ENCODE measurements around the gene AKNA.

Gene AKNA

GRCh38 chr9:114433720-114434255 is 46.0 kb upstream of the AKNA start:
- no peak overlapping the region for H3K9ac ChIP-seq (ENCODE audit: low read length)
- TF ChIP-seq EZH2 (IDR thresholded peaks at IDR 0.05; ENCODE audit: borderline replicate concordance, low read length) (no peak), CTCF (IDR thresholded peaks at IDR 0.05; ENCODE audit: low read length) (no peak)
- no peaks in the 10 kb centered on the region; the same call in none of the 2 replicates for H3K27me3 ChIP-seq (ENCODE audit: insufficient read depth, low read length)
- no peak overlapping the region for H3K4me2 ChIP-seq (ENCODE audit: low read length)
- H2AFZ ChIP-seq (ENCODE audit: low read length), result no peak overlapping the region
- no peaks in the 10 kb centered on the region for H3F3A ChIP-seq (ENCODE audit: insufficient read depth, low read length)
- H3K27ac ChIP-seq (ENCODE audit: low read depth, low read length, poor library complexity, severe bottlenecking), result no peak overlapping the region
- H3K36me3 ChIP-seq (ENCODE audit: insufficient read depth, low read length), result no peaks in the 10 kb centered on the region
- H3K9me2 ChIP-seq (ENCODE audit: low read depth, low read length), result no peaks in the 10 kb centered on the region
- H3K79me2 ChIP-seq (ENCODE audit: insufficient read depth, low read length), result no peaks in the 10 kb centered on the region
- H3K4me1 ChIP-seq (ENCODE audit: insufficient read depth, low read length, severe bottlenecking), result no peaks in the 10 kb centered on the region
- no peaks in the 10 kb centered on the region for H3K9me3 ChIP-seq (ENCODE audit: low read length)
- H4K20me1 ChIP-seq (ENCODE audit: insufficient read depth, low read length), result no peaks in the 10 kb centered on the region
- H3K4me3 ChIP-seq (ENCODE audit: low read depth, low read length, poor library complexity, severe bottlenecking), result no peak overlapping the region

GRCh38 chr9:114433086-114433485 is 45.3 kb upstream of the AKNA start:
- H4K20me1 ChIP-seq (ENCODE audit: insufficient read depth, low read length), result no peaks in the 10 kb centered on the region
- H3K36me3 ChIP-seq (ENCODE audit: insufficient read depth, low read length), result no peaks in the 10 kb centered on the region
- no peak overlapping the region for H3K4me2 ChIP-seq (ENCODE audit: low read length)
- no peaks in the 10 kb centered on the region for H3K4me1 ChIP-seq (ENCODE audit: insufficient read depth, low read length, severe bottlenecking)
- no peaks in the 10 kb centered on the region for H3K79me2 ChIP-seq (ENCODE audit: insufficient read depth, low read length)
- no peak overlapping the region for H2AFZ ChIP-seq (ENCODE audit: low read length)
- TF ChIP-seq CTCF (IDR thresholded peaks at IDR 0.05; ENCODE audit: low read length), result no peak
- TF ChIP-seq EZH2 (IDR thresholded peaks at IDR 0.05; ENCODE audit: borderline replicate concordance, low read length), result no peak
- no peak overlapping the region for H3K4me3 ChIP-seq (ENCODE audit: low read depth, low read length, poor library complexity, severe bottlenecking)
- H3K9me2 ChIP-seq (ENCODE audit: low read depth, low read length), result no peaks in the 10 kb centered on the region
- no peaks in the 10 kb centered on the region for H3K9me3 ChIP-seq (ENCODE audit: low read length)
- peaks cover 3% of the 10 kb centered on the region; the same call in 1 of the 2 replicates for H3K27me3 ChIP-seq (ENCODE audit: insufficient read depth, low read length)
- H3K9ac ChIP-seq (ENCODE audit: low read length), result no peak overlapping the region
- no peak overlapping the region for H3K27ac ChIP-seq (ENCODE audit: low read depth, low read length, poor library complexity, severe bottlenecking)
- no peaks in the 10 kb centered on the region for H3F3A ChIP-seq (ENCODE audit: insufficient read depth, low read length)

GRCh38 chr9:114432323-114433067 is 44.7 kb upstream of the AKNA start:
- no peak overlapping the region for H2AFZ ChIP-seq (ENCODE audit: low read length)
- H3K4me3 ChIP-seq (ENCODE audit: low read depth, low read length, poor library complexity, severe bottlenecking), result no peak overlapping the region
- TF ChIP-seq CTCF (IDR thresholded peaks at IDR 0.05; ENCODE audit: low read length) (no peak), EZH2 (IDR thresholded peaks at IDR 0.05; ENCODE audit: borderline replicate concordance, low read length) (no peak)
- H3K27me3 ChIP-seq (ENCODE audit: insufficient read depth, low read length), result peaks cover 3% of the 10 kb centered on the region; the same call in 1 of the 2 replicates
- no peaks in the 10 kb centered on the region for H3F3A ChIP-seq (ENCODE audit: insufficient read depth, low read length)
- H3K4me2 ChIP-seq (ENCODE audit: low read length), result no peak overlapping the region
- H3K9me2 ChIP-seq (ENCODE audit: low read depth, low read length), result no peaks in the 10 kb centered on the region
- H3K4me1 ChIP-seq (ENCODE audit: insufficient read depth, low read length, severe bottlenecking), result no peaks in the 10 kb centered on the region
- no peaks in the 10 kb centered on the region for H3K9me3 ChIP-seq (ENCODE audit: low read length)
- H3K36me3 ChIP-seq (ENCODE audit: insufficient read depth, low read length), result no peaks in the 10 kb centered on the region
- H4K20me1 ChIP-seq (ENCODE audit: insufficient read depth, low read length), result no peaks in the 10 kb centered on the region
- no peak overlapping the region for H3K27ac ChIP-seq (ENCODE audit: low read depth, low read length, poor library complexity, severe bottlenecking)
- no peaks in the 10 kb centered on the region for H3K79me2 ChIP-seq (ENCODE audit: insufficient read depth, low read length)
- no peak overlapping the region for H3K9ac ChIP-seq (ENCODE audit: low read length)

Measured in OCI-LY1 (cell line).